SK-N-DZ (cell line): ENCODE measurements around the gene BACH1.
A peak's percentile ranks its signal among the peaks of the same experiment; 100 is the strongest.

Source experiments
- DNase-seq: peaks from one replicate; pipeline ENCODE4 v3.0.0-alpha.2; 2015; ENCODE audit warnings: low spot score

The BACH1 gene

GRCh38 chr21:29378832-29379231, 80.1 kb downstream of the BACH1 start:
- DNase-seq: no peak

- DNase-seq: no peak
Observed at GRCh38 chr21:29379517-29380054, 80.9 kb downstream of the BACH1 start.

DNA sequence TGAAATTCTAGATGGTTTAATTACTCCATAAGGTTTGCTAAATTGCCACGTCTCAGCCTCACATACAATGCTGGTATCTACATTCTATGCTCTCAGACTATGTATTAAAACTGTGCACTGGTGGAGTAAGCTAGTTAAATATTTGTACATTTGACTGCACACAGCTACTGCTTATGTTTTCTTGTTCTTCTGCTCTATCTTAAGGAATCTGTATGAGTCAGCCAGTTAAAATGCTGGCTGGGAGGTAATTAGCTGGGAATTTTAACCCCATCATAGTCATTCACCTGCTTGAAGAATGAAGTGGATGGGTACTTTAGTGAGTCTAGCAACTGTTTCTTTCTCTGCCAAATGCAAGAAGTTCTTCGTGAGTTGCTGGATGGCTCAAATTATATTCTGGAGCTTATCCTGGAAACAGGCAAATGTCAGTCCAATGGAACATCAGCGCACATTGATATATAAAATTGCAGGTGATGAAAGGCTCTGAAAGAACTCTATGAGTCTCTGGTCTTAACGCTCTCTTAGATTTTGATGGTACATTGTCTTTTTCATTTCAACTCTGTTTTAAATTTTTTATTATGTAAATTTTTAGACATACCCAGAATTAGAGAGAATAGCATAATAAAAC, 83.4 kb downstream of the BACH1 start:
- no peak for DNase-seq

GRCh38 chr21:29384683-29385359, 86.1 kb downstream of the BACH1 start:
- no peak for DNase-seq

- DNase-seq: peak; percentile 16
Observed at GRCh38 chr21:29385934-29386520, 87.3 kb downstream of the BACH1 start.

GRCh38 chr21:29386803-29387202, 88.1 kb downstream of the BACH1 start:
- DNase-seq: no peak

DNA sequence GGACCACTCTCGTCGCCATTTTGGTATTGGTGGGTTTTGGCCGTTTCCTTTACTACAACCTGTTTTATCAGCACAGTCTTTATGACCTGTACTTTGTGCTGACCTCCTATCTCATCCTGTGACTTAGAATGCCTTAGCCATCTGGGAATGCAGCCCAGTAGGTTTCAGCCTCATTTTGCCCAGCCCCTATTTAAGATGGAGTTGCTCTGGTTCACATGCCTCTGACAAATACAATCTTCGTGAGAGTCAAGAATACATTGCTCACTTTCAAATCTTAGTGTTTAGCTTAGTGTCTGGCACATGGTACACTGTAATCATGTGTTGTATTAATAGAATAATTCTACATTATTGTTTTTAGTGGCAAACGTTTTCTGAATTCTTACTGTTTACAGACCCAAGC, 88.9 kb downstream of the BACH1 start:
- DNase-seq: no peak

DNA sequence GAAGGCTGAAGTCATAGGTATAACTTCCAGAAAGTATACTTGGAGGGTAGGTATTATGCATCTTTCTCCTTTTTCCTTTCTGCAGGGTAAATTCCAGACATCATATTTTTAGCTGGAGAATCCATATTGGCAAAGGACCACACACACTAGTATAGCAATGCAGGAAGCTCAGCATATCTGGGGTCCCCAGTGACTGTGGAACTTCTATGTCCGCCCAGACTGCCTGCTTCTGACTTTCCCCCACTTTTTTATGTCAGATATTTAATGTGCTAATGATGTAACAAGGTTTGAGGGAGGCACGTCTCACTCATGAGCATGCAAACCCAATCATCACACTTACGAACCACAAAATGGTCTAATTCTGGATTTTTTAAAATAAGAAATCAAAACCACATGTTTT, 90.4 kb downstream of the BACH1 start:
- DNase-seq: no peak

- DNase-seq: no peak
Observed at GRCh38 chr21:29390778-29391177, 92.1 kb downstream of the BACH1 start.

- DNase-seq: no peak
Observed at GRCh38 chr21:29394051-29394450, 95.3 kb downstream of the BACH1 start.
